Muscle of back (tissue), 13 donors: ENCODE results near the gene CDC123. TPM values are rescaled to one million over a fixed set of nuclear protein-coding genes. Genes with fewer than 3 reads are reported as not detected.
A peak's percentile ranks its signal among the peaks of the same experiment; 100 is the strongest.
"Not testable (repeated sequence)": the region's sequence is repeated elsewhere in the genome, so short reads cannot be mapped to it uniquely, and the experiment has no call there.

ENCODE experiments used
- DNase-seq, 3 donors: peaks; one replicate each; pipeline versions ENCODE4 v3.0.0 to v3.0.0-alpha.2; 2013
- long read RNA-seq, 9 donors: transcript quantifications; one replicate each; lab custom pipeline, GENCODE V29; 2026
- polyA plus RNA-seq, 10 donors: library from polyadenylated mRNA; unstranded; fragments of 120-200 nt; gene quantifications; one replicate each; pipeline ENCODE4 v1.2.1, GENCODE V29; 2013; ENCODE audit not compliant: insufficient read length in 10 of 10

CDC123 gene
- polyA plus RNA-seq: 100 to 1,000 TPM in 2 of 10 donors, 10 to 100 TPM in 8; 77.4 to 103 (median 86.7) TPM
- long read RNA-seq, donor 1, transcript CDC123-201 (13 exons, 1,542 nt): major isoform, 12 of 20 reads
- long read RNA-seq, donor 1, partial matches to known transcripts: 8 of 20 reads
- long read RNA-seq, donor 1, other reads (novel, unspliced or antisense): 0 of 20 reads
- long read RNA-seq, donor 2, transcript CDC123-201 (13 exons, 1,542 nt): major isoform, 14 of 33 reads
- long read RNA-seq, donor 2, partial matches to known transcripts: 19 of 33 reads
- long read RNA-seq, donor 2, other reads (novel, unspliced or antisense): 0 of 33 reads
- long read RNA-seq, donor 3: 0 reads
- long read RNA-seq, donor 4, transcript CDC123-201 (13 exons, 1,542 nt): major isoform, 16 of 23 reads
- long read RNA-seq, donor 4, partial matches to known transcripts: 7 of 23 reads
- long read RNA-seq, donor 4, other reads (novel, unspliced or antisense): 0 of 23 reads
- long read RNA-seq, donor 5, transcript CDC123-201 (13 exons, 1,542 nt): major isoform, 14 of 16 reads
- long read RNA-seq, donor 5, partial matches to known transcripts: 0 of 16 reads
- long read RNA-seq, donor 5, other reads (novel, unspliced or antisense): 0 of 16 reads
- long read RNA-seq, donor 6, transcript CDC123-201 (13 exons, 1,542 nt): major isoform, 18 of 29 reads
- long read RNA-seq, donor 6, partial matches to known transcripts: 11 of 29 reads
- long read RNA-seq, donor 6, other reads (novel, unspliced or antisense): 0 of 29 reads
- long read RNA-seq, donor 7, transcript CDC123-201 (13 exons, 1,542 nt): major isoform, 11 of 18 reads
- long read RNA-seq, donor 7, partial matches to known transcripts: 7 of 18 reads
- long read RNA-seq, donor 7, other reads (novel, unspliced or antisense): 0 of 18 reads
- long read RNA-seq, donor 8, transcript CDC123-201 (13 exons, 1,542 nt): major isoform, 10 of 24 reads
- long read RNA-seq, donor 8, partial matches to known transcripts: 14 of 24 reads
- long read RNA-seq, donor 8, other reads (novel, unspliced or antisense): 0 of 24 reads
- long read RNA-seq, donor 9, transcript CDC123-201 (13 exons, 1,542 nt): major isoform, 6 of 6 reads
- long read RNA-seq, donor 9, partial matches to known transcripts: 0 of 6 reads
- long read RNA-seq, donor 9, other reads (novel, unspliced or antisense): 0 of 6 reads

GRCh38 chr10:12195603-12196506, at the start of gene CDC123, which contains the start of gene NUDT5:
Gene CDC123 (plus strand): TSS chr10:12196188. CDS start chr10:12196246, 58 bp downstream.
Gene NUDT5 (minus strand): TSS chr10:12195891. CDS start chr10:12186291, 9,600 bp downstream.
- peak; percentile 87 to 97 (median 92) for DNase-seq

GRCh38 chr10:12150163-12150562, 45.8 kb upstream of the CDC123 start:
- DNase-seq: no peak

GRCh38 chr10:12154516-12154915, 41.5 kb upstream of the CDC123 start:
- no peak for DNase-seq

- no peak for DNase-seq
Measured at GRCh38 chr10:12156367-12157123, 39.4 kb upstream of the CDC123 start.

- no peak for DNase-seq
Measured at GRCh38 chr10:12158111-12158510, 37.9 kb upstream of the CDC123 start.

GRCh38 chr10:12160664-12161063, 35.3 kb upstream of the CDC123 start:
- no peak for DNase-seq

- DNase-seq: no peak
Measured at GRCh38 chr10:12162927-12163326, 33.1 kb upstream of the CDC123 start.

GRCh38 chr10:12164085-12164484, 31.9 kb upstream of the CDC123 start:
- DNase-seq: no peak

- no peak for DNase-seq
Measured at GRCh38 chr10:12165036-12165435, 31.0 kb upstream of the CDC123 start.

GRCh38 chr10:12165999-12166775, 29.8 kb upstream of the CDC123 start:
- DNase-seq: no peak

GRCh38 chr10:12171512-12171911, 24.5 kb upstream of the CDC123 start:
- DNase-seq: not testable (repeated sequence)

GRCh38 chr10:12177642-12178041, 18.3 kb upstream of the CDC123 start:
- no peak for DNase-seq

GRCh38 chr10:12179606-12180170, 16.3 kb upstream of the CDC123 start:
- DNase-seq: no peak

GRCh38 chr10:12180221-12180974, 15.6 kb upstream of the CDC123 start:
- no peak for DNase-seq

GRCh38 chr10:12181065-12181775, 14.8 kb upstream of the CDC123 start:
- DNase-seq: no peak

- no peak for DNase-seq
Measured at GRCh38 chr10:12184165-12184564, 11.8 kb upstream of the CDC123 start.

GRCh38 chr10:12186323-12186722, 9.7 kb upstream of the CDC123 start:
- no peak for DNase-seq
